Measurements from ENCODE around the gene RTKN2.

DNA sequence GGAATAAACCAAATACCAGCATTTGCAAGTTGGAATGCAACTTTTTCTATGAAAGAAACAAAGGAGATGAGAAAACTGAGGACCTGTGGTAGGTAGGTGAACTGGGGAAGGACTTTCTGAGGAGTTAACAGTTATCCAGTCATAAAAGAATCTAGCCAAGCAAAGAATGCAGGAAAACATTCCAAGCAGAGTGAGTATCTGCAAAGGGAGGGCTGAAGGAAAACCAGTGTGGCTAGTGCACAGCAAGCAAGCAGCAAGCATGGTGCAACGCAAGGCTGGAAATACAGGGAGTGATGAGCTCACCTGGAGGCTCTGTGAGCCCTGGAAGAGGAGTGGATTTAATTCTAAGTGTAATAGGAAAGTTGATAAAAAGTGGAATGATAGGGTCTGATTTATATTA is 44.0 kb downstream of the RTKN2 start:
- TF ChIP-seq, protein P1, sequence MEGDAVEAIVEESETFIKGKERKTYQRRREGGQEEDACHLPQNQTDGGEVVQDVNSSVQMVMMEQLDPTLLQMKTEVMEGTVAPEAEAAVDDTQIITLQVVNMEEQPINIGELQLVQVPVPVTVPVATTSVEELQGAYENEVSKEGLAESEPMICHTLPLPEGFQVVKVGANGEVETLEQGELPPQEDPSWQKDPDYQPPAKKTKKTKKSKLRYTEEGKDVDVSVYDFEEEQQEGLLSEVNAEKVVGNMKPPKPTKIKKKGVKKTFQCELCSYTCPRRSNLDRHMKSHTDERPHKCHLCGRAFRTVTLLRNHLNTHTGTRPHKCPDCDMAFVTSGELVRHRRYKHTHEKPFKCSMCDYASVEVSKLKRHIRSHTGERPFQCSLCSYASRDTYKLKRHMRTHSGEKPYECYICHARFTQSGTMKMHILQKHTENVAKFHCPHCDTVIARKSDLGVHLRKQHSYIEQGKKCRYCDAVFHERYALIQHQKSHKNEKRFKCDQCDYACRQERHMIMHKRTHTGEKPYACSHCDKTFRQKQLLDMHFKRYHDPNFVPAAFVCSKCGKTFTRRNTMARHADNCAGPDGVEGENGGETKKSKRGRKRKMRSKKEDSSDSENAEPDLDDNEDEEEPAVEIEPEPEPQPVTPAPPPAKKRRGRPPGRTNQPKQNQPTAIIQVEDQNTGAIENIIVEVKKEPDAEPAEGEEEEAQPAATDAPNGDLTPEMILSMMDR (IDR thresholded peaks at IDR 0.05), result no peak
- no peak for TF ChIP-seq POLR2A (IDR thresholded peaks at IDR 0.05)
